NCI-H146 (cell line): Measurements from ENCODE around the gene JAM3.
A peak's percentile ranks its signal among the peaks of the same experiment; 100 is the strongest.
"Not testable (repeated sequence)": the region's sequence is repeated elsewhere in the genome, so short reads cannot be mapped to it uniquely, and the experiment has no call there.

Source experiments
- DNase-seq: peaks from one replicate; lab custom pipeline; 2025; lab: John Stamatoyannopoulos, UW

The JAM3 gene

DNA sequence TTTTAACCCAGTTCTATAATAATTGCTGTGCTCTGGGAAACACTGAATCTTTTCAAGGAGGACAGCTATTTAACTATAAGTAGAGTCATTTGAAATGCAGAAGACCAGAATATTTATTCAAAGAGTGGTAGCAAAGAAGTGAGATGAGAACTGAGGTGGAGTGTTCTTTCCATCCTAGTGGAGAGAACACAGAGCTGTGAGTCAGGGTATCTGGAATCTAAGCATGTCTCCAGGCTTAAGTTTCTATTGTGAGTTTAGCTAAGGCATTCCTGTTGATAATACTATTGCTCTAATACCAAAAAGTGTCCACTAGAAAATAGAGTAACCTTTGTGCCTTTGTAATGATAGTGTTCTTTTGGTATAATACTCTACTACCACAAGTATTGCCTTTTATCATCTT, 32.4 kb downstream of the JAM3 start:
- DNase-seq, result no peak

DNA sequence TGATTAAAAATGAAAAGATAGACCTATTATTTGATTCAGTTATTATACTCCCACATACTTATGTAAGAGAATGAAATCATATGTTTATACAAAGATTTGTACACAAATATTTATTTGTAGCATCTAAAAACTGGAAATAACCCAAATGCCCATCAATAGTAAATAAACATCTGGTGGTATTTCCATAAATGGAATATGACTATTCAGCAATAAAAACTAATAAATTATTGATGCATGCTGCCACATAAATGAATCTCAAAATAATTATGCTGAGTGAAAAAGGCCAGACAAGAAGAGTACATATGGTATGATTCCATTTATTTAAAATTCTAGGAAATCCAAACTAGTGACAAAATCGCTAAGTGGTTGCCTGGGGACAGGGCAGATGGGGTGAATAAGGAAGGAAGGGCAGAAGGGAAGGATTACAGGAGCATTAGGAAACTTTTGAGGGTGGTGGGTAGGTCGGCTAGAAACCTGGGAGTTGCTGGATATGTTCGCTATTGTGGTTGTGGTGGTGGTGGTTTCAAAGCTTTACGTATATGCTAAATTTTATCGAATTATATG, 41.5 kb downstream of the JAM3 start:
- no peak for DNase-seq

DNA sequence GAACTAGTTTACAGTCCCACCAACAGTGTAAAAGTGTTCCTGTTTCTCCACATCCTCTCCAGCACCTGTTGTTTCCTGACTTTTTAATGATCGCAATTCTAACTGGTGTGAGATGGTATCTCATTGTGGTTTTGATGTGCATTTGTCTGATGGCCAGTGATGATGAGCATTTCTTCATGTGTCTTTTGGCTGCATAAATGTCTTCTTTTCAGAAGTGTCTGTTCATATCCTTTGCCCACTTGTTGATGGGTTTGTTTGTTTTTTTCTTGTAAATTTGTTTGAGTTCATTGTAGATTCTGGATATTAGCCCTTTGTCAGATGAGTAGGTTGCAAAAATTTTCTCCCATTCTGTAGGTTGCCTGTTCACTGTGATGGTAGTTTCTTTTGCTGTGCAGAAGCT, 44.9 kb downstream of the JAM3 start:
- not testable (repeated sequence) for DNase-seq

DNA sequence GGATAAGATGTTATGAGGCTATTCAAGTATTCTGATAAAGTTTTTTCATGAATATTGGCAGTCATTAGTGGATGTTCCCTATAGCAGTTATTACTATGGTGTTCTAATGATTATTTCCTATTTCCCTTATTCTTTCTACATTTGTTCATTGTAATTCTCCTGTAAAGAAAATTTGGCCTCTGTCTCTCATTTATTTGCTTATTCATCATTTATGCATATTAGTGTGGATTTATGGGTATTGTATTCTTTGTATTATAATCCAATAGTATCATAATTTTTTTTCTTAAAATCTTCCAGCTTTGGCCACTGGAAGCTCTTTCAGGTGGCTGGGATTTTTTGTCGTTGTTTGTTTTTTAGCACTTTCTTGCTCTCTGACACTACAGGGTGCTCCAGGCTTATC, 47.3 kb downstream of the JAM3 start:
- no peak for DNase-seq

DNA sequence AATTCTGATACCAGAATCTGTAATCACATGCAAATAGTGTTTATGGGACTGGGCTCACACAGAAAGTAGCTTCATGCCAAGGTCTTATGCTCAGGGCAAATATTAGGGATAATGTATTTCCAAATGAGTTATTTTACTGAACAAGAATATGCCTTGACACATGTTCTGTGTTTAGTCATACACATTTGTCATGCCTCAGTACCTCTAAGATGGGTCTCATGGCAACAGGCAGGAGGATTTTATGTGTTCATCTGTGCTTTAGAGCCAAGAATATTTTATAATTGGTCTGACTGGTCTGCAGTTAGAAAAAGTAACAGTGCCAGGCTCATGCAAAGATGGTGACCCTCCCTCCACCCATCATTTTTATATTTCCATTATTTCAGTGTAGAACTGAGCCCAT, 49.1 kb downstream of the JAM3 start:
- DNase-seq, result no peak

DNA sequence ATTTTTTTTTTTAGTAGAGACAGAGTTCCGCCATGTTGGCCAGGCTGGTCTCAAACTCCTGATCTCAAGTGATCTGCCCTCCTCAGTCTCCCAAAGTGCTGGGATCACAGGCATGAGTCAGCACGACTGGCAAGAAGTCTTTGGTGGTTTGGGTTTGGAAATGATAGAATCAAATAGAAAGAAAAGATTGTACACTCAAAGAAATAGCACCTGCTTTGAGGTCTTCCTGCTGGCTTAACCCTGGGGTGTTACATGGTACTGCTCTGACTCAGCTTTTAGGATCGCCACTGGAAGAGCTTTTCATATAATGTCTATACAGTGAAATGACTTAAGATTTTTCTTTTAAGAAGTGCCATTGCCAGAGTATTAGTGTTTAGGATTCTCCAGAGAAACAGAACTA, 50.2 kb downstream of the JAM3 start:
- no peak for DNase-seq

DNA sequence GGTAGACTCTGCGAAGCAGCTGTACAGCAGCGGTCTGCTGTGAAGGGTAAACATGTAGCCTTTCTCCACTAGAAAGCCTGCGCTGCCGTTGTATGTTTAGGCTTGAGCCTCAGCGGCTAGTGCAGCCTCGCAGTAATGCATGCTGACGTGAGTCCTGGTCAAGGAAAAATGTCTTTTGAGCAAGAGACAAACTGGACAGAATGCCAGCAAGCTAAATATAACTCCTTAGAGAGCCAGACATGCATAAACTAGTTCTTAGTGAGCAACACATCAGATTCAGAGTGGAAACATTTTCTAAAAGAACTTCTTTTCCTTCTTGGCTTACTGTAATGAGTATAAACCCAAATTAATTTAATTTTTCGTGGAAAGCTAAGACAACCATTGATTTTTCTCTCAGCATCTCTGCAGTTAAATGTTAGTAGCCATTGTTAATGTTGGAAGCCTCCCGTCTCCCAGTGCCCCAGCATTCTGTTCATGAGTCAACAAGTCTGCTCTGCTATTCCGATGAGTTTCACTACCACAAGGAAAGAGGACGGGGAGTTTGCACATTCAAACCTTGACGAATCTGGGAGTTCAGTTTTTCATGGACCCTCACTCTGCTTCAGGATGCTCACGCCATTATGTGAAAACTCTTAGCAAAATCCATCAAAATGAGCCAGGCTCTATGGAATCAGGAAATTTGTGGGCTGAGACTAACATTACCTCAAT, 51.4 kb downstream of the JAM3 start:
- DNase-seq, result peak; percentile 49

DNA sequence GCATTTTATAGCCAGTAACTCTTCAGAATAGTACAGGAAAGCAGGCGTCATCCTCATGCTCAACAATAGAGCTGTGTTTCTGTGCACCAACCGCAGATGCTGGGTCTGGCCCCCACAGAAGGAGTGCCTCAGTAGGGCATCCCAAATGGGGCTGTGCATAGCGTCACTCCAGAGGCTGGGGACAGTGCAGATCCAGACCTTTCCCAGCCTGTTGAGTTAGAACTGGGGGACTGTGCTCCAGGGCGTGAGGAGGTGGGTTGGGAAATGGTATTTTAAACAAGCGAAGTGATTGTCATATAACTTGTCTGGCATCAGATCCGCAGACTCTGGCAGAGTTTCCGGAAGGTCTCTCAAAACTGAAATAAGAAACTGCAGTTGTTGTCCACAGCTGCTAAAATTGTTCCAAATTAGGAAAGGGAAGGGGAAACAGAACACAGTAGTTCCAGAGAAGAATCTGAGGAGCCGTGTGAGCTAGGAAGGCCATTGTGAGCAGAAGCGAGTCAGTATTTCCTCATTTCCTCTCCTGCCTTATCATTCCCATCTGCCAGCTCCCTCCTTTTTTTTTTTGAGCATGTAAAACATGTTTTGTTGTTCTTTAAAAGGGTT, 52.2 kb downstream of the JAM3 start:
- no peak for DNase-seq

DNA sequence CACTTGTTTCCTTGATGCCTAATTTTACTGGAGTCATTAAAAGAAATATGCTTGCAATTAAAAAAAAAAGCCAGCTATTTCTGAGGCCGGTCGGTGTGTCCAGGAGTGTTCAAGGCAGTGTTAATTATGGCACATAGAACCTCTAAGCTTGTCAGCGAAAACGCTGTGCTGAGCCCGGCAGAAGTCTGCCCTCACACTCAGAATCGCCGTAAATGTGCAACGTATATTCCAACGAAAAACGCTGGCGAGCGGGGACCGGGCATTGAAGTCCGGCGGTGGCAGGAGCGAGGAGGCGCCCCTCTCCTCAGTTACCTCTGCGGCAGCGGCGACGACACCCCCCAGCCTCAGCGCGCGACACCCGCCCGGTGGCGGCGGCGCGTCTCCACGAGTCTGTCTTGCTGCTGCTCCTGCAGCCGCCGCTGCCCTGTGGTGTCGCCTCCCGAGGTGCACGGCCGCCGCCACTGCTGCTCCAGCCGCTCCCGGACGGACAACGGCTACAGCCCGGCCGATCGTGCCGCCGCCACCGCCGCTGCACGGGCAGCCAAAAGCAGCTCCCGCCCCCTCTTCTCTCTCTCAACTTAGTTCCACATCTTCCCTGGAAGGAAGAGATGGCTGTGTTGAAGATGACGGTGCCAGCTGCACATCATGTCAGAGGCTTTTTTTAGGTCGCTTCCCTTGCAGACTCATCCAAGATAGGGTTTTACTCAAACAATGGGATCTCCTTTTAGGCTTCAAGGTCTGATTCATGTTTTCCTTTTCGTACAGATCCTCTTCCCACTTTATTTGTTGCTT, 56.0 kb downstream of the JAM3 start:
- DNase-seq, result no peak

DNA sequence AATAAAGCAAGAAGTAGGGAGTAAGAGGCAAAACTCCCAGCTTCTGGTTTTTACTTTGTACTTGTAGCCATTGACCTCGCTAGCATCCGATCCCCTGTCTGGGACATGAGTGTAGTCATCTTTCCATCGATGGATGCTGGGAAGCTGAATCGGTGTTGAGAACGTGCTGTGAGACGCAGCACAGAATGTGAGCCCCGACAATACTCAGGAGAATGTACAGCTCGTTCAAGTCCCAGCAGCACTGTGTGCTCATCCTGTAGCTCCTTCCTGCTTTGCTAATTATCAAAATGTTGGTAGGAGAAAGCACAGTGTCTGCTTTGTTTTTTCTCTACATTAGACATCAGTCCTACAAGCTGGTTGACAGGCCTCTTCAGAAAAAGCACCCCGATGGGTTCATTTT, 56.6 kb downstream of the JAM3 start:
- DNase-seq, result no peak

DNA sequence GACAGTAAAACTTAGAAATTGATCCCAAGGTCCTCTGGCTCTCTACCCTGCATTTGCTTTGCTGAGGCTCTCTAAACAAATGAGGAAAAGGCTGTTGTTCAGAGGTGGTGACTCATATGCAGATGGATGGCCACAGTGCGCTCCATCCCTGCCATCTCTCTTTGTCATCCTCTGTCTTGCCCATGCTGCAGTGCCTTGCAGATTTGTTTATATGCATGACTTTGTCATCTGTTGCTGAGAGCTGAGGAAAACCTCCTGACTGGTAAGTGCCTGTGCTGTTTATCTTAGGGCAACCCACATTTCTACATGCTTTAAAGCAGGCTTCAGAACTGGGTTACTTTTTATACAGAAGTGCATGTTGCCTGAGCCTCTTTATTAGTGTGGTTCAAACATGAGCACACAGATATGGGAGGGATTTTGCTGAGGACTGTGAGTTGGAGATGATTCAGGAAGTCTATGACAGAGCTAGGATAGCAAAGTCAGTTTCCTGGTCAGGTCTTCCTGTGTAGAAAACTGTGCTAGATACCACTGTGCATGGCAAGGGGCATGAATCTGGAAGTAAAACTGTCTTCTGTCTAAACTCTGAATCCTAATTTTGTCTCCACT, 57.4 kb downstream of the JAM3 start:
- no peak for DNase-seq

DNA sequence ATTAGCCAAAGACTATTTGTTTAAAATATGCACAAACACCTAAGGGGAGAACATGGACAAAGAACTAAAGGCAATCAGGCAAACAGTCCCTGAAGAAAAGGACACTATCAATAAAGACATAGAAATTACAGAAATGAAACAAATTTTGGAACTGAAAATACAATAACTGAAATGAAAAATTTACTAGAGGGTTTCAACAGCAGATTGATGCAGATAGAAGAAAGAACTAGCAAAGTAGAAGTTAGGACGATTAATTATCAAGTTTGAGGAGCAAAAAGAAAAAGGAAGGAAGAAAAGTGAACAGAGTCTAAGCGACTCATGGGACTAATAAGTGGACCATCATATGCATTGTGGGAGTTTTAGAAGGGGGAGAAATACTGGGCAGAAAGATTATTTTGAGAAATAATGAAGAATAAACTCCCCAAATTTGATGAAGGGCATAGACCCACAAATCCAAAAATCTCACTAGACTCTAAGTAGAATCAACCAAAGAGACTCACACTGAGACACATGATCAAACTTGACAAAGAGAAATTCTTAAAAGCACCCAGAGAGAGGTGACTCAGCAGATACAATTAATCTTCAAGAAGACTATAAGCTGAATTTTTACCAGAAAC, 62.9 kb downstream of the JAM3 start:
- no peak for DNase-seq

DNA sequence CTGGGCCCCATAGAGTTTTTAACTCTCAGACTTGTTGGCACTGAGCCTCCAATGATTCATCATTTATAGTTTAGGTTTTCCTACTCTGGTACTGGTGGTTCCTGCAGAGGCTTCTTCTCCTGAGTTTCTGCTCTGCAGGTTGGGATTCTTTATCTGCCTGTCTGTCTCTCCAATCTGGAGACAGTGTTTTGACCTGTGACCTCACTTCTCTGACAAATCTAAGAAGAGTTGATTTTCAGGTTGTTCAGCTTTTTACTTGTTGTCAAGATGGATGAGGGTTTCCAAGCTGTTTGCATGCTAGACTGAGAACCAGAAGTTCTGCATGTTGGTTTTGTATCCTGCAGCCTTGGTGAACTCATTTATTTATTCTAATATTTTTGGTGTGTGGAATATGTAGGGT, 63.9 kb downstream of the JAM3 start:
- no peak for DNase-seq

DNA sequence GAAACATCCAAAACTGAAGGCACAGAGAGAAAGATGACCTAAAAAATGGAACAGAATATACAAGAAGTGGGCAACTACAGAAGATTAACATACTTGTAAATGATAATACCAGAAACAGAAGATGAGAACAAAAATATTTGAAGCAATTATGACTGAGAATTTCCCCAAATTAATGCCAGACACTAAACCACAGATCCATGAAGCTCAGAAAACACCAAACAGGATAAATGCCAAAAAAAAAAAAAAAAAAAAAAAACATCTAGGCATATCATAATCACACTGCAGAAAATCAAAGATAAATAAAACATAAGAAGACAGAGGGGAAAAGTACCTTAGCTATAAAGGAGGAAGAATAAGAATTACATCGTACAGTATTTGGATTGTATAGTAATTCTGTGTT, 65.3 kb downstream of the JAM3 start:
- no peak for DNase-seq

DNA sequence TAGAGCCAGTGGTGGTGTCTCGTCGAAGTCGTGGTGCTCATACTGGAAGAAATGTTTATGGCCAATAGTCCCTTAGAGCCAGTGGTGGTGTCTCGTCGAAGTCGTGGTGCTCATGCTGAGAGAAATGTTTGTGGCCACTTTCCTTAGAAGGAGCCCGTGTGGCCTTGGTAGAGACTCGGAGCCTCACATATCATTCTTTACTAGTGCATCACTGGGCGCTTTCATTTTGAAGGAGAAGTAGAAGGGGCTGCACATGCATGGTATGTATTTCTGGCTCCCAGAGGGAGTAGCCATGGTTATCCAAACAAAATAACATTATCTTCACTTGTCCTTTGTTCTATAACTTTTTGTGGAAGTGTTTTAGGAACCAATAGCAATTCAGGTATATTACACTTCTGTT, 69.5 kb downstream of the JAM3 start:
- no peak for DNase-seq

DNA sequence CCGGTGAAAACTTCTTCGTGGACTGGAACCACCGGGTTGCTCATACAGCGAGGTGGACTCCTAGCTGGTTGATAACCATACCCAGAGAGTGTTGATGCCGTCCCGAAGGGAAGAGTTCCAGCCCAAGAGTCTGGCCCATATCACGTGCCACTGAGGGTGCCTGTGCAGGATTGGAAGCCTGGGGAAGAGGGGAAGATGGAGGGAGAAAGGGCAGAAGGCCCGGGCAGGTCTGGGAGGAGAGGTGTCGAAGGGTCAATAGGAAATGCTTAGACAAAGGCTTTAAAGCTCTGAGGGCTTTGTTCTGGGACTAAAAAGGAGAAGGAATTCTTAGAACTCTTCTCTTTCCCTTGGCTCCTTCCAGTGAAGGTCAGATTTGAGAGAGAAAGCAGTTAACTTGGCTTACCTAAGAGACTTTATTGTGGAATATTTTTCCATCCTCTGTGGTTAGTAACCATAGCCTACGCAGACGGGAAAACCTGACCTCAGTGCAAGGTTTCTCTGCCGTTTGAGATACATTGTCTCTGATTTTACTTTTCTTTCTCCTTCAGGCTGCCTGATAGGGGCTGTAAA, 70.5 kb downstream of the JAM3 start:
- no peak for DNase-seq

DNA sequence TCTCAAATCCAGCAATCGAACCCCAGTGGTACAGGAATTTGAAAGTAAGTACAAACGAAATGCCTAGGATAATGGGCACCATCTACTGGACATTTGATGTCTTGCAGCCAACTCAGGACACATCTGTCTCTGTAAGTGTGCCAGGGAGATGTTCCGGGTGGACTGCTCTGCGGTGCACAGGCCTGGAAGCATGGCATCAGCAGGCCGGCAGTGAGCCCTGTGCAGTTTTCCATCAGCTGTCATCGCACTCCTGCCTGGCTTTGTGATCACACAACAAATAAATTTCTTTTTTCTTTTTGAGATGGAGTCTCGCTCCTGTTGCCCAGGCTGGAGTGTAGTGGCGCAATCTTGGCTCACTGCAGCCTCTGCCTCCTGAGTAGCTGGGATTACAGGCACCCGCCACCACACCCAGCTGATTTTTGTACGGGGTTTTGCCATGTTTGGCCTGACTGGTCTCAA, 71.0 kb downstream of the JAM3 start:
- peak; percentile 47 for DNase-seq

DNA sequence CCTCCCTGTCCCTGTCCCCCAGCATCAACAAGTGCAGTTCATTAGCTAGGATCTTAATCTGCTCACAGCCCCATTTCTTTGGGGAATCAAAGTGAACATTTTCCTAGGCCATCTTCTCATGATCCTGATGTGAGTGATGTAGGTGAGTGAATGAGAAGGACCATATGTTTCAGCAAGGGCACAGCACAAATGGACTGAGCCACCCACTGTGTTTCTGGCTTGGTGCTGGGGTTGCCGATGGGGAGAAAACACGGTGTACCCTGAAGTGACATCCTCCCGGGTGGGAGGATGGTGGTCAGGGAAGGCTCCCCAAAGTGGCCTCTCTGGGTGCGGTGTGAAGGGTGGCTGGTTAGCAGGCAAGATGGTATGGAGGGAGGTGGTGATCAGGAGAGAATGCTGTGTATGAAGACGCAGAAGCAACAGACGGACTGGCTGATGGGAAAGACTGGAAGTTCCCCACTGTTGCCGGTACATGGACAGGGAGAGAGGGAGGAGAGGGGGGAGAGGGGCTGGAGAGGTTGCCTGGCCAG, 72.2 kb downstream of the JAM3 start:
- DNase-seq, result no peak

DNA sequence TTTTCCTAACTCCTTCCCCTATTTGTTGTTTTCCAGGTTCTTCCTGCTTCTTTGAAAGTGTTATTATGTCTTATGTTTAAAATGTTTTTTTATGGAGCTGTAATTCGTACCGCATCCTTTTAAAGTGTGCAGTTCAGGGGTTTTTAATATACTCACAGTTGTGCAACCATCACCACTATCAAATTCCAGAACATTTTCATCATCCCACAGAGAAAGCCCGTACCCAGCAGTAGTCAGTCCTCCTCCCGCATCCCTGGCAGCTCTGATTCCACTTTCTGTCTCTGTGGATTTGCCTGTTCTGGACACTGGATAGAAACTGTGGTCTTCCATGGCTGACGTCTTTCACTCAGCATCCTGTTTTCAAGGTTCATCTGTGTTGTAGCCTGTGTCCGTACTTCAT, 73.7 kb downstream of the JAM3 start:
- DNase-seq, result no peak

DNA sequence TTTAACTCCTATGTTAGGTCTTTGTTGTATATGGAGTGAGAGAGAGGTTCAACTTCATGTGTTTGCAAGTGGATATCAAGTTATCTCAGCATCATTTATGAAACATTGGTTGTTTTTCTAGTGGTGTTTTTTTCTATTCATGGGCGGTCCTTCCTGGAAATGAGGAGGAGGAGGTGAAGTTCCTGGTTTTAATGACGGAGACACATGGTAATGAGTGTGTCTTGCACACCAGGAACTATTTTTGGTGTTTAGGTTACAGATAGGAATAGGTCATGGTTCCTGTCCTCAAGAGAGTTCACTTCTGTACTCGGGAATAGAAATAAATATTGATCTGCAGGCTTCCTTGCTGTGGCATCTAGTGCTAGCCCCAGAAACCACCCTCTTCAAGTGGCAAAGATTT, 74.9 kb downstream of the JAM3 start:
- DNase-seq, result no peak

DNA sequence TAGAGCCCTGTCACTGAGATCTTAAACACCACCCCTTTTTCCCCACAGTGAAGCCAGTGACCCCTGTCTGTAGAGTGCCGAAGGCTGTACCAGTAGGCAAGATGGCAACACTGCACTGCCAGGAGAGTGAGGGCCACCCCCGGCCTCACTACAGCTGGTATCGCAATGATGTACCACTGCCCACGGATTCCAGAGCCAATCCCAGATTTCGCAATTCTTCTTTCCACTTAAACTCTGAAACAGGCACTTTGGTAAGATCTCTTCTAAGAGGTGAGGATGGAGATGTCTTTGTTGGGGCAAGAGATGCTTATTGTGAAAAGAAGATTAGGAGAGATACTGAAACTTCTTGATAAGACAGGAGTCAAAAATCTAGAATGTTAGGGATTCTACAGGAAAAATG, 75.9 kb downstream of the JAM3 start:
- DNase-seq, result no peak
